ENCODE data around the gene SHISA2. TPM values are rescaled to one million over a fixed set of nuclear protein-coding genes. Genes with fewer than 3 reads are reported as not detected.
A peak's percentile ranks its signal among the peaks of the same experiment; 100 is the strongest.
"Not testable (repeated sequence)": the region's sequence is repeated elsewhere in the genome, so short reads cannot be mapped to it uniquely, and the experiment has no call there.

Gene SHISA2
- polyA plus RNA-seq, 2 of the 4 experiments (the other 2 are of a cell fraction): not detected

GRCh38 chr13:26068372-26068771, 16.6 kb upstream of the SHISA2 start:
- FAIRE-seq: not testable (repeated sequence)

GRCh38 chr13:26067601-26068000, 15.8 kb upstream of the SHISA2 start:
- ATAC-seq (no peak), FAIRE-seq (no peak), DNase-seq (ENCODE audit: low read depth in 1 of 2, low spot score in 1 of 2) (no peak)
- Histone ChIP-seq H3K4me2 (no peak overlapping the region), H3K27ac (no peak overlapping the region), H3K9me3 (no peaks in the 10 kb centered on the region), H3K4me3 (no peak overlapping the region), H3K4me1 (no peaks in the 10 kb centered on the region)
- TF ChIP-seq NFE2L2 (conservative IDR thresholded peaks at IDR 0.05; ENCODE audit: low read length) (no peak), POLR2AphosphoS2 (conservative IDR thresholded peaks at IDR 0.05; ENCODE audit: low read length) (no peak), ZC3H11A (IDR thresholded peaks at IDR 0.05) (no peak), MAZ (IDR thresholded peaks at IDR 0.05; ENCODE audit: borderline replicate concordance, low read depth, low read length) (no peak), USF2 (IDR thresholded peaks at IDR 0.05) (no peak), PBX3 (IDR thresholded peaks at IDR 0.05) (no peak), EP300 (IDR thresholded peaks at IDR 0.05) (no peak), HOXB13 (CRISPR knock-in tag; IDR thresholded peaks at IDR 0.05; ENCODE audit: low read depth) (no peak), CBX8 (IDR thresholded peaks at IDR 0.05) (no peak), ELK1 (IDR thresholded peaks at IDR 0.05; ENCODE audit: low read depth, low read length) (no peak), TP53 (CRISPR knock-in tag; IDR thresholded peaks at IDR 0.05) (no peak), ATOH8 (CRISPR knock-in tag; IDR thresholded peaks at IDR 0.05; ENCODE audit: low read depth) (no peak), E2F6 (IDR thresholded peaks at IDR 0.05; ENCODE audit: borderline replicate concordance, low read depth) (no peak)
- POLR2A ChIA-PET: no interaction called here
- CTCF ChIA-PET: interaction anchor here (1.5 to 6.5 kb wide), 2 partner anchors 493 to 631 kb away, joined by 4 to 39 read pairs; no protein-coding TSS in a partner anchor
- WGBS (ENCODE audit: missing lambda C conversion rate): 67% methylated on average over 3 of the region's 3 CpGs

More at GRCh38 chr13:26068372-26068771, 16.6 kb upstream of the SHISA2 start:
- WGBS (ENCODE audit: missing lambda C conversion rate): 64% methylated on average over 2 of the region's 2 CpGs
- H3K4me2 ChIP-seq; H3K9me3 ChIP-seq; POLR2A ChIA-PET; DNase-seq (ENCODE audit: low read depth in 1 of 2, low spot score in 1 of 2); ATAC-seq; H3K4me3 ChIP-seq; H3K27ac ChIP-seq; H3K4me1 ChIP-seq: not testable (repeated sequence)
- CTCF ChIA-PET: interaction anchor here (1.5 to 6.5 kb wide), 2 partner anchors 494 to 631 kb away, joined by 4 to 39 read pairs; no protein-coding TSS in a partner anchor
- peak; percentile 63 for TF ChIP-seq ZC3H11A (IDR thresholded peaks at IDR 0.05)

- CTCF ChIA-PET: interaction anchor here (6.5 kb wide), 1 partner anchor 492 kb away, joined by 39 read pairs; no protein-coding TSS in a partner anchor
- WGBS (ENCODE audit: missing lambda C conversion rate): 43% methylated on average over 5 of the region's 7 CpGs
- H3K9me3 ChIP-seq; H3K4me1 ChIP-seq; FAIRE-seq; ATAC-seq; H3K4me2 ChIP-seq; H3K27ac ChIP-seq; H3K4me3 ChIP-seq; POLR2A ChIA-PET; DNase-seq (ENCODE audit: low read depth in 1 of 2, low spot score in 1 of 2): not testable (repeated sequence)
These were observed 14.7 kb upstream of the SHISA2 start for GRCh38 chr13:26066492-26066891.

GRCh38 chr13:26062853-26063444, 11.1 kb upstream of the SHISA2 start:
- no peak overlapping the region for H3K4me2 ChIP-seq
- WGBS (ENCODE audit: missing lambda C conversion rate): 28% methylated on average over 5 of the region's 5 CpGs
- peak in 1 of 2 experiments; percentile 43 for DNase-seq (ENCODE audit: low read depth in 1 of 2, low spot score in 1 of 2)

More at GRCh38 chr13:26062853-26063444, 11.1 kb upstream of the SHISA2 start:
- H3K4me1 ChIP-seq: no peaks in the 10 kb centered on the region
- FAIRE-seq (no peak), ATAC-seq (peak; percentile 59 to 69; a peak in 3 of 6 replicates)
- ChIA-PET POLR2A (no interaction called here), CTCF (interaction anchor here (2.1 kb wide), 1 partner anchor 488 kb away, joined by 10 read pairs; no protein-coding TSS in a partner anchor)
- no peaks in the 10 kb centered on the region for H3K9me3 ChIP-seq
- H3K27ac ChIP-seq: no peak overlapping the region
- no peak for TF ChIP-seq KDM1A (IDR thresholded peaks at IDR 0.05; ENCODE audit: low read depth)
- TF ChIP-seq KDM5A (IDR thresholded peaks at IDR 0.05): no peak
- TF ChIP-seq CTCF (IDR thresholded peaks at IDR 0.05): peak; percentile 51
- TF ChIP-seq SMC3 (IDR thresholded peaks at IDR 0.05): peak; percentile 60
- no peak for TF ChIP-seq EP300 (IDR thresholded peaks at IDR 0.05)
- TF ChIP-seq RAD21 (conservative IDR thresholded peaks at IDR 0.05 in 1 of 2, IDR thresholded peaks at IDR 0.05 in 1 of 2): peak; percentile 54
- no peak overlapping the region for H3K4me3 ChIP-seq
